A673 (cell line): ENCODE results near the gene CCDC148. TPM values are rescaled to one million over a fixed set of nuclear protein-coding genes. Genes with fewer than 3 reads are reported as not detected.

Source experiments
- BruUV-seq: library from RNA; stranded (reverse); fragments of 400-500 nt; replicated peaks from 2 replicates; lab custom pipeline; 2021; lab: Mats Ljungman, UMichigan
- CTCF ChIA-PET: fragments of 300-600 bp; sonication (Branson Sonifier 250); formaldehyde crosslinking; loops from one replicate; lab custom pipeline; 2022; ENCODE audit warnings: antibody characterized with exemption; lab: Charles Lee
- POLR2A ChIA-PET: fragments of 300-600 bp; sonication (Branson Sonifier 250); formaldehyde crosslinking; loops from one replicate; lab custom pipeline; 2022; ENCODE audit warnings: antibody characterized with exemption; ENCODE audit not compliant: low non-redundant PET; lab: Charles Lee
- DNase-seq: peaks from one replicate; pipeline ENCODE4 v3.0.0-alpha.2; 2015; ENCODE audit warnings: low spot score
- H3K27ac ChIP-seq: fragments of 200-600 bp; sonication (generic); 2 replicates; pipeline ENCODE4 v1.5.1; 2016; ENCODE audit warnings: mixed run types, low read depth, mild to moderate bottlenecking, mixed read lengths, antibody characterized with exemption, low read length; ENCODE audit not compliant: poor library complexity, severe bottlenecking
- H3K27me3 ChIP-seq: fragments of 200-600 bp; sonication (generic); replicated peaks from 2 replicates; pipeline ENCODE4 v1.6.1; 2017; ENCODE audit warnings: mixed run types, low read depth, mild to moderate bottlenecking, mixed read lengths, antibody characterized with exemption, low read length; ENCODE audit not compliant: insufficient read depth, poor library complexity
- H3K36me3 ChIP-seq: fragments of 200-600 bp; sonication (generic); 2 replicates; pipeline ENCODE4 v1.6.1; 2016; ENCODE audit warnings: mixed run types, mild to moderate bottlenecking, mixed read lengths, antibody characterized with exemption, low read length; ENCODE audit not compliant: insufficient read depth, poor library complexity, severe bottlenecking
- H3K4me1 ChIP-seq: fragments of 200-600 bp; sonication (generic); 2 replicates; pipeline ENCODE4 v1.6.1; 2017; ENCODE audit warnings: mixed run types, mild to moderate bottlenecking, mixed read lengths, antibody characterized with exemption, low read length; ENCODE audit not compliant: insufficient read depth, poor library complexity, severe bottlenecking
- H3K4me3 ChIP-seq: fragments of 200-600 bp; sonication (generic); 2 replicates; pipeline ENCODE4 v1.5.1; 2016; ENCODE audit warnings: low read depth, mixed run types, mild to moderate bottlenecking, mixed read lengths, low read length; ENCODE audit not compliant: poor library complexity, severe bottlenecking
- H3K9me3 ChIP-seq: fragments of 200-600 bp; sonication (generic); 2 replicates; pipeline ENCODE4 v1.6.1; 2016; ENCODE audit warnings: mixed run types, low read depth, mild to moderate bottlenecking, mixed read lengths, antibody characterized with exemption, low read length; ENCODE audit not compliant: poor library complexity, severe bottlenecking
- EZH2 ChIP-seq: fragments of 200-600 bp; sonication (generic); IDR thresholded peaks from 2 replicates; pipeline ENCODE4 v1.6.1; 2017; ENCODE audit warnings: borderline replicate concordance, low read depth, mild to moderate bottlenecking, mixed read lengths, antibody characterized with exemption, low read length; ENCODE audit not compliant: poor library complexity, severe bottlenecking
- intact Hi-C: fragments of 100-400 bp; cut with micrococcal nuclease; formaldehyde crosslinking; loops from one replicate; pipeline ENCODE4 v1.10.0; 2022; ENCODE audit not compliant: unreplicated experiment
- total RNA-seq: library from RNA; stranded (reverse); gene quantifications from 2 replicates; pipeline ENCODE4 v1.2.3, GENCODE V29; 2021
- TF ChIP-seq, protein P1 (sequence below): fragments of 300-800, 200-600 bp; sonication (generic); conservative IDR thresholded peaks from 2 replicates; pipeline ENCODE4 v1.5.1; 2017; ENCODE audit warnings: low read depth, mild to moderate bottlenecking, antibody characterized with exemption, low read length, moderate library complexity, mixed read lengths

Gene CCDC148
- total RNA-seq, 1 experiment from 2014 or later: 0.90 TPM

DNA sequence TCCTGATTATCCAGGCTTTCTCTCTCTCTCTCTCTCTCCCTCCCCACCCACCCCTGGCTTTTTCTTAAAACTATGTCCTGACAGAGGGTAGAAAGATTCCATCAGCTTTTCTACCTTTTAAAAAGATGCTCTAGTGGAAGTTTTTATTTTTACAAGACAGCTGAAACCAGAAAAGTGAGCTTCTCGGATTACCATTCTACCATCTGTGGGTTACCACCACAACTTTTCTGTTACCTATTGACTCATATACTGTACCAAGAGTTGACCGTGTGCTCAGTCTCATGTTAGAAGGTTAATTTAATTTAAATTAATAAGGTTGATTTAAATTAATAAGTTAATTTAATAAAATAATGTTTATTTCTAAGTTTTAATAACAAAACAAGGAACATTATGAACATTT lies 217.3 kb downstream of the CCDC148 start:
- ChIA-PET POLR2A (no interaction called here), CTCF (no interaction called here)
- H3K27ac ChIP-seq: no peak overlapping the region
- no TSS peak for BruUV-seq
- H3K9me3 ChIP-seq: no peaks in the 10 kb centered on the region
- intact Hi-C loops: no loop called here
- no peak overlapping the region for H3K4me3 ChIP-seq
- no peak for DNase-seq
- no peaks in the 10 kb centered on the region for H3K4me1 ChIP-seq
- TF ChIP-seq, protein P1, sequence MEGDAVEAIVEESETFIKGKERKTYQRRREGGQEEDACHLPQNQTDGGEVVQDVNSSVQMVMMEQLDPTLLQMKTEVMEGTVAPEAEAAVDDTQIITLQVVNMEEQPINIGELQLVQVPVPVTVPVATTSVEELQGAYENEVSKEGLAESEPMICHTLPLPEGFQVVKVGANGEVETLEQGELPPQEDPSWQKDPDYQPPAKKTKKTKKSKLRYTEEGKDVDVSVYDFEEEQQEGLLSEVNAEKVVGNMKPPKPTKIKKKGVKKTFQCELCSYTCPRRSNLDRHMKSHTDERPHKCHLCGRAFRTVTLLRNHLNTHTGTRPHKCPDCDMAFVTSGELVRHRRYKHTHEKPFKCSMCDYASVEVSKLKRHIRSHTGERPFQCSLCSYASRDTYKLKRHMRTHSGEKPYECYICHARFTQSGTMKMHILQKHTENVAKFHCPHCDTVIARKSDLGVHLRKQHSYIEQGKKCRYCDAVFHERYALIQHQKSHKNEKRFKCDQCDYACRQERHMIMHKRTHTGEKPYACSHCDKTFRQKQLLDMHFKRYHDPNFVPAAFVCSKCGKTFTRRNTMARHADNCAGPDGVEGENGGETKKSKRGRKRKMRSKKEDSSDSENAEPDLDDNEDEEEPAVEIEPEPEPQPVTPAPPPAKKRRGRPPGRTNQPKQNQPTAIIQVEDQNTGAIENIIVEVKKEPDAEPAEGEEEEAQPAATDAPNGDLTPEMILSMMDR: no peak
- TF ChIP-seq EZH2: no peak
- H3K36me3 ChIP-seq: no peaks in the 10 kb centered on the region
- H3K27me3 ChIP-seq: no peaks in the 10 kb centered on the region

DNA sequence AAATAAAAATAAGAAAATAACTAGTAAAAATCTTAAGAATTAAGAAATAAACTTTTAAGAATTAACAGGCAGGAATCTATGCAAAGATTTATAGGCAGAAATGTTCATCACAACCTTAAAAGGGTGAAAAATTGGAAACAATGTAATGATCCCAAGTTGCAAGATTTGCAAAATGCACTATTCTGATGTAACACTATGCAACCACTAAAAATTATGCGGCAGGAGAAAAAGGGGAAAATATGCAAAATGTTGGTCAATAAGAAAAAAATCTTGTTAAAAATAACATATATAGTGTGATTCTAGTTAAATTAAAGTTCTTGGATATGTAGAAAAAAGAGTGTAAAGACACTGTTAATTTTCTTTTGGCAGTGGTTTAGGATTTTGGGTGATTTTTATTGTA lies 222.1 kb downstream of the CCDC148 start:
- no peak for DNase-seq
- H3K4me3 ChIP-seq: no peak overlapping the region
- no peaks in the 10 kb centered on the region for H3K9me3 ChIP-seq
- intact Hi-C loops: no loop called here
- peaks cover 7% of the 10 kb centered on the region for H3K4me1 ChIP-seq
- H3K27ac ChIP-seq: no peak overlapping the region
- no TSS peak for BruUV-seq
- ChIA-PET POLR2A (no interaction called here), CTCF (no interaction called here)
- TF ChIP-seq EZH2: no peak
- TF ChIP-seq, protein P1: no peak
- H3K36me3 ChIP-seq: no peaks in the 10 kb centered on the region
- no peaks in the 10 kb centered on the region for H3K27me3 ChIP-seq

DNA sequence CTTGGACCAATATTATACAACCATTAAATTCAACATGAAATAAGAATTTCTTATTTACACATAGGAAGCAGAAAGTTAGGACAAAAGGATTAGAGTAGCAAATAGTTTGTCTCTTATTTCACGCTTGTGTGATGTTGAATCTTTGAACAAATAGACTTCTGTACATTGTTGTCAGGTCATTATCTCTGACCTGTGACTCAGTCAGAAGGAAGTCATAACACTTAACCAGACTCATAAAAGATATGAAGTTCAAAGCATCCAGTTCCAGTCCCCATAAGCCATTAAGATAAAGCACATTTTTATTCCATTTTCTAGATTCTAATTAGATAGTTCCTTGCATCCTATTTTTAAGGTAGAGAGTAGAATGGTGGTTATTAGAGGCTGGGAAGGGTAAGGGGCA lies 224.1 kb downstream of the CCDC148 start:
- BruUV-seq: no TSS peak
- POLR2A ChIA-PET: no interaction called here
- Histone ChIP-seq H3K4me3 (no peak overlapping the region), H3K36me3 (no peaks in the 10 kb centered on the region), H3K27ac (no peak overlapping the region), H3K27me3 (no peaks in the 10 kb centered on the region), H3K9me3 (no peaks in the 10 kb centered on the region), H3K4me1 (peaks cover 7% of the 10 kb centered on the region)
- CTCF ChIA-PET: no interaction called here
- DNase-seq: peak; percentile 64
- intact Hi-C loops: no loop called here
- no peak for TF ChIP-seq EZH2
- TF ChIP-seq, protein P1: no peak
